CD4-positive, alpha-beta T cell (primary cell): Measurements from ENCODE around the gene OAS3. TPM values are rescaled to one million over a fixed set of nuclear protein-coding genes. Genes with fewer than 3 reads are reported as not detected.
"Not testable (repeated sequence)": the region's sequence is repeated elsewhere in the genome, so short reads cannot be mapped to it uniquely, and the experiment has no call there.

ENCODE experiments used
- ATAC-seq: fragments of 200-7000 bp; cut with Tn5 transposase; one replicate; pipeline ENCODE4 v1.10.0; 2022; ENCODE audit warnings: mild to moderate bottlenecking; ENCODE audit not compliant: poor library complexity
- CTCF ChIA-PET: fragments of 350-600 bp; sonication (Branson Sonifier 250); formaldehyde crosslinking; loops from one replicate; lab custom pipeline; 2021; ENCODE audit warnings: antibody characterized with exemption, inconsistent platforms; lab: Charles Lee
- POLR2A ChIA-PET: fragments of 350-600 bp; sonication (Branson Sonifier 250); formaldehyde crosslinking; loops from one replicate; lab custom pipeline; 2021; ENCODE audit warnings: antibody characterized with exemption, inconsistent platforms; lab: Charles Lee
- DNase-seq, 14 experiments: peaks; one replicate each; pipeline ENCODE4 v3.0.0-alpha.2; 2013 to 2020; ENCODE audit warnings: mixed read lengths in 2 of 14
- H3K27ac ChIP-seq, 2 donors: one replicate each; pipeline versions ENCODE4 v1.5.1 to v1.7.0; 2013; ENCODE audit warnings: low read length in 2 of 2, low read depth in 1 of 2, mild to moderate bottlenecking in 1 of 2
- H3K27me3 ChIP-seq, 2 experiments: 1 replicate in 1 of 2; 2 replicates in 1 of 2; pipeline versions ENCODE4 v1.6.1 to v1.7.0; 2013; ENCODE audit warnings: low read length in 2 of 2, control low read depth in 1 of 2, mild to moderate bottlenecking in 1 of 2, moderate library complexity in 1 of 2; ENCODE audit not compliant: insufficient read depth in 2 of 2, control insufficient read depth in 1 of 2
- H3K36me3 ChIP-seq: one replicate; pipeline ENCODE4 v1.6.1; 2013; ENCODE audit warnings: low read length, control low read depth; ENCODE audit not compliant: insufficient read depth
- H3K4me1 ChIP-seq: one replicate; pipeline ENCODE4 v1.6.1; 2013; ENCODE audit warnings: low read length, control low read depth; ENCODE audit not compliant: insufficient read depth
- H3K4me3 ChIP-seq: one replicate; pipeline ENCODE4 v1.5.1; 2013; ENCODE audit warnings: mild to moderate bottlenecking, low read length, moderate library complexity
- H3K9me3 ChIP-seq, 2 experiments: 1 replicate in 1 of 2; 2 replicates in 1 of 2; pipeline versions ENCODE4 v1.6.1 to v1.7.0; 2013; ENCODE audit warnings: low read length in 2 of 2, mild to moderate bottlenecking in 2 of 2, control low read depth in 1 of 2, moderate library complexity in 1 of 2; ENCODE audit not compliant: control insufficient read depth in 1 of 2, insufficient read depth in 1 of 2
- H3K27ac Mint-ChIP-seq: one replicate; pipeline ENCODE4 v1.8.0; 2020; ENCODE audit warnings: mixed read lengths
- H3K27me3 Mint-ChIP-seq: one replicate; pipeline ENCODE4 v1.8.0; 2021; ENCODE audit warnings: mixed read lengths
- H3K36me3 Mint-ChIP-seq: one replicate; pipeline ENCODE4 v1.8.0; 2021; ENCODE audit warnings: low read depth, mixed read lengths
- H3K4me1 Mint-ChIP-seq: one replicate; pipeline ENCODE4 v1.8.0; 2021; ENCODE audit warnings: low read depth, mixed read lengths
- H3K4me3 Mint-ChIP-seq: one replicate; pipeline ENCODE4 v1.8.0; 2020; ENCODE audit warnings: mild to moderate bottlenecking, mixed read lengths
- H3K9me3 Mint-ChIP-seq: one replicate; pipeline ENCODE4 v1.8.0; 2020; ENCODE audit warnings: mixed read lengths
- intact Hi-C, 2 experiments: fragments of 100-400 bp; cut with DNase I in 1 of 2; cut with micrococcal nuclease in 1 of 2; formaldehyde crosslinking; loops; one replicate each; pipeline versions ENCODE4 v1.15.1 to v1.9.0; 2023 to 2025; cut with DNase I, micrococcal nuclease
- total RNA-seq, 174 experiments: library from RNA in 2 of 174; stranded (reverse) in 2 of 174; gene quantifications; one replicate each; pipeline ENCODE4 v1.2.3 and lab custom pipeline; 2021 to 2026
- TF ChIP-seq, protein P1 (sequence below): fragments of 200-600 bp; IDR thresholded peaks from one replicate; pipeline ENCODE4 v1.8.0; 2022; ENCODE audit warnings: antibody characterized with exemption, mild to moderate bottlenecking

OAS3 gene
- total RNA-seq, 2 experiments from 2014 or later, result 13.9 to 14.5 TPM

DNA sequence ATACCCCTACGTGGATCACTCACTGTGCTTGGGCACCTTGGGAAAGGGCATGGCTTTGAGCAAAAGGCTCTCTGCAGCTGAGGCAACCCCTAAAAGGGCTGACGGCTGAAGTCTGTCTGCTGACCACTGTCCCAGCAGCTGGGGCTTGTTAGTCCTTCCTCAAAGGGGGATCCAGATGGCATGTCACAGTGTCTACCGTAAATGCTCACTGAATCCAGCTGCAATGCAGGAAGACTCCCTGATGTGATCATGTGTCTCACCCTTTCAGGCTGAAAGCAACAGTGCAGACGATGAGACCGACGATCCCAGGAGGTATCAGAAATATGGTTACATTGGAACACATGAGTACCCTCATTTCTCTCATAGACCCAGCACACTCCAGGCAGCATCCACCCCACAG is 19.2 kb upstream of the OAS3 start:
- DNase-seq (no peak), ATAC-seq (no peak)
- no peaks in the 10 kb centered on the region for H3K9me3 ChIP-seq
- Mint-ChIP-seq H3K36me3 (peaks cover 95% of the 10 kb centered on the region), H3K27me3 (no peaks in the 10 kb centered on the region), H3K9me3 (no peaks in the 10 kb centered on the region), H3K27ac (no peak overlapping the region), H3K4me1 (peaks cover 9% of the 10 kb centered on the region), H3K4me3 (no peak overlapping the region)
- POLR2A ChIA-PET, result interaction anchor here (1.4 kb wide), 1 partner anchor 19 kb away, joined by 3 read pairs; the partner anchor contains the start of gene OAS3
- H3K27me3 ChIP-seq, result no peaks in the 10 kb centered on the region
- TF ChIP-seq, protein P1, sequence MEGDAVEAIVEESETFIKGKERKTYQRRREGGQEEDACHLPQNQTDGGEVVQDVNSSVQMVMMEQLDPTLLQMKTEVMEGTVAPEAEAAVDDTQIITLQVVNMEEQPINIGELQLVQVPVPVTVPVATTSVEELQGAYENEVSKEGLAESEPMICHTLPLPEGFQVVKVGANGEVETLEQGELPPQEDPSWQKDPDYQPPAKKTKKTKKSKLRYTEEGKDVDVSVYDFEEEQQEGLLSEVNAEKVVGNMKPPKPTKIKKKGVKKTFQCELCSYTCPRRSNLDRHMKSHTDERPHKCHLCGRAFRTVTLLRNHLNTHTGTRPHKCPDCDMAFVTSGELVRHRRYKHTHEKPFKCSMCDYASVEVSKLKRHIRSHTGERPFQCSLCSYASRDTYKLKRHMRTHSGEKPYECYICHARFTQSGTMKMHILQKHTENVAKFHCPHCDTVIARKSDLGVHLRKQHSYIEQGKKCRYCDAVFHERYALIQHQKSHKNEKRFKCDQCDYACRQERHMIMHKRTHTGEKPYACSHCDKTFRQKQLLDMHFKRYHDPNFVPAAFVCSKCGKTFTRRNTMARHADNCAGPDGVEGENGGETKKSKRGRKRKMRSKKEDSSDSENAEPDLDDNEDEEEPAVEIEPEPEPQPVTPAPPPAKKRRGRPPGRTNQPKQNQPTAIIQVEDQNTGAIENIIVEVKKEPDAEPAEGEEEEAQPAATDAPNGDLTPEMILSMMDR, result no peak
- intact Hi-C loops, result no loop called here
- no peak overlapping the region for H3K27ac ChIP-seq
- CTCF ChIA-PET, result no interaction called here
- no peaks in the 10 kb centered on the region for H3K4me1 ChIP-seq
- H3K4me3 ChIP-seq, result no peak overlapping the region
- peaks cover 44% of the 10 kb centered on the region for H3K36me3 ChIP-seq

DNA sequence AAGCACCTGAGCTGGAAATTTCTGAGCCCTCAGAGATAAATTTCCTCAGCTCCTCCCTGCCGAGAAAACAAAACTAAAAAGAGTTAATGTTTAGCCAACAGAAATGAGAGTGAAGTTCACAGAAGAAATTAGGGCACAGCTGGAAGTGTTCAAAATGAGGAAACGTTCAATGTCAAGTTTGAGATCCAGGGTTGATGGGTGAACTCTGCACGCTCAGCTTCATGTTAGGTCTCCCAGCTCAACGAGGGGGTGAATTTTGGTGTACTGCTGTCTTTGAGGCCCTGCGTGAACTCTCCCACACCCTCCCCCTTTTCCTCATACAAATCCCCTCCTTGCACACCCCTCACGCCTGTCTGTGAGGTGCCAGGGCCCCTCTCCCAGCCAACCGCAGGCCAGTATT is 13.3 kb upstream of the OAS3 start:
- TF ChIP-seq, protein P1, result no peak
- ATAC-seq (no peak), DNase-seq (no peak)
- Histone ChIP-seq H3K4me1 (no peaks in the 10 kb centered on the region), H3K27me3 (no peaks in the 10 kb centered on the region), H3K27ac (no peak overlapping the region), H3K36me3 (peaks cover 5% of the 10 kb centered on the region), H3K4me3 (no peak overlapping the region), H3K9me3 (no peaks in the 10 kb centered on the region)
- ChIA-PET CTCF (no interaction called here), POLR2A (interaction anchor here (1.0 to 1.1 kb wide), 2 partner anchors 12 to 17 kb away, joined by 3 read pairs; no protein-coding TSS in a partner anchor)
- H3K36me3 Mint-ChIP-seq, result peaks cover 55% of the 10 kb centered on the region
- no peak overlapping the region for H3K4me3 Mint-ChIP-seq
- H3K27ac Mint-ChIP-seq, result no peak overlapping the region
- H3K4me1 Mint-ChIP-seq, result no peaks in the 10 kb centered on the region
- no peaks in the 10 kb centered on the region for H3K27me3 Mint-ChIP-seq
- intact Hi-C loops, result no loop called here
- H3K9me3 Mint-ChIP-seq, result peaks cover 4% of the 10 kb centered on the region

DNA sequence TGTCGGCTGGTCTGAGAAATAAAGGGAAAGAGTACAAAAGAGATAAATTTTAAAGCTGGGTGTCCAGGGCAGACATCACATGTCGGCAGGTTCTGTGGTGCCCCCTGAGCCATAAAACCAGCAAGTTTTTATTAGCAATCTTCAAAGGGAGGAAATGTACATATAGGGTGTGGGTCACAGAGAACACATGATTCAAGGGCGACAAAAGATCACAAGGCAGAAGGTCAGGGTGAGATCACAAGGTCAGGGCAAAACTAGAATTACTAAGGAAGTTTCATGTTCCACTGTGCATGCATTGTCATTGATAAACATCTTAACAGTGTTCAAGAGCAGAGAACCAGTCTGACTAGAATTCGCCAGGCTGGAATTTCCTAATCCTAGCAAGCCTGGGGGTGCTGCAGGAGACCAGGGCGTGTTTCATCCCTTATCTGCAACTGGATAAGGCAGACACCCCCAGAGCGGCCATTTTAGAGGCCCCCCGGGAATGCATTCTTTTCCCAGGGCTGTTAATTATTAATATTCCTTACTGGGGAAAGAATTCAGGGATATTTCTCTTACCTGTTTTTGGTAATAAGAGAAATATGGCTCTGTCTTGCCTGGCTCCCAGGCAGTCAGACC is 11.7 kb upstream of the OAS3 start:
- not testable (repeated sequence) for H3K4me3 Mint-ChIP-seq, H3K27ac ChIP-seq
- peaks cover 50% of the 10 kb centered on the region for H3K36me3 Mint-ChIP-seq

DNA sequence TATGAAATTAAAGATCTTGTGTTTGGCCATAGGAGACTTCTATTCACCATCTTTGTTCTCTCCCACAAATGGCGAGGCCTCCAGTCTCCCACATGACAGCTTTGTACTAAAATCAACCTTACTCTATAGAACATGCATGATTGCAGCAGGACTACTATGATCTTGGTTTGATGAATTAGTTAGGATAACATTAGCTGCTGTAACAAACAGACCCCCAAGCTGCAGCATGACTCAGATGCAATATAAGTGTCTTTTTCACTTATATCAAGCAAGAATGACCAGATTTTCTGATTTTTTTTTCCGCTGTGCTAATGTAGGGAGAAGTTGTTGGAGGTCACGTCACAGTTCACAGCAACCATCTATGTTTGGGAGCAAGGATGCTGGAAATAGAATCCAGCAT is 10.8 kb upstream of the OAS3 start:
- H3K36me3 Mint-ChIP-seq, result peaks cover 43% of the 10 kb centered on the region
- POLR2A ChIA-PET, result no interaction called here

More for the DNA sequence above, 11.7 kb upstream of the OAS3 start:
- intact Hi-C loops, H3K9me3 ChIP-seq, H3K27me3 Mint-ChIP-seq, H3K4me1 Mint-ChIP-seq, DNase-seq, POLR2A ChIA-PET, ATAC-seq, H3K36me3 ChIP-seq, H3K4me1 ChIP-seq, H3K27me3 ChIP-seq, CTCF ChIA-PET, H3K27ac Mint-ChIP-seq, H3K9me3 Mint-ChIP-seq, H3K4me3 ChIP-seq: not testable (repeated sequence)

More for the DNA sequence above, 10.8 kb upstream of the OAS3 start:
- TF ChIP-seq, protein P1, result no peak
- Mint-ChIP-seq H3K9me3 (peaks cover 4% of the 10 kb centered on the region), H3K4me1 (no peaks in the 10 kb centered on the region), H3K27me3 (no peaks in the 10 kb centered on the region), H3K4me3 (no peak overlapping the region), H3K27ac (no peak overlapping the region)
- DNase-seq (no peak), ATAC-seq (no peak)
- Histone ChIP-seq H3K36me3 (no peaks in the 10 kb centered on the region), H3K9me3 (no peaks in the 10 kb centered on the region), H3K27me3 (no peaks in the 10 kb centered on the region), H3K27ac (no peak overlapping the region), H3K4me1 (no peaks in the 10 kb centered on the region), H3K4me3 (no peak overlapping the region)
- CTCF ChIA-PET, result no interaction called here
- intact Hi-C loops, result no loop called here
